H9 (cell line): Measurements from ENCODE around the gene GCNT2. TPM values are rescaled to one million over a fixed set of nuclear protein-coding genes. Genes with fewer than 3 reads are reported as not detected.

Experiments
- DNase-seq: peaks from one replicate; pipeline ENCODE4 v3.0.0-alpha.2; 2017
- H2AFZ ChIP-seq: one replicate; pipeline ENCODE4 v1.6.1; 2013; ENCODE audit warnings: mild to moderate bottlenecking, low read length, control low read depth, moderate library complexity
- H2AK5ac ChIP-seq: 2 replicates; pipeline ENCODE4 v1.6.1; 2013; ENCODE audit warnings: low read length, control low read depth, mixed read lengths; ENCODE audit not compliant: insufficient read length
- H2BK120ac ChIP-seq: one replicate; pipeline ENCODE4 v1.6.1; 2013; ENCODE audit warnings: low read depth, mild to moderate bottlenecking, low read length, control low read depth, inconsistent platforms; ENCODE audit not compliant: poor library complexity, severe bottlenecking
- H2BK12ac ChIP-seq: 2 replicates; pipeline ENCODE4 v1.6.1; 2013; ENCODE audit warnings: low read length, control low read depth, mixed read lengths, low read depth; ENCODE audit not compliant: insufficient read length
- H2BK15ac ChIP-seq: 2 replicates; pipeline ENCODE4 v1.6.1; 2013; ENCODE audit warnings: low read depth, low read length, control low read depth
- H2BK20ac ChIP-seq: one replicate; pipeline ENCODE4 v1.6.1; 2013; ENCODE audit warnings: low read depth, mild to moderate bottlenecking, low read length, control low read depth, inconsistent platforms; ENCODE audit not compliant: poor library complexity, severe bottlenecking
- H2BK5ac ChIP-seq: 2 replicates; pipeline ENCODE4 v1.6.1; 2013; ENCODE audit warnings: low read length, control low read depth, mixed read lengths; ENCODE audit not compliant: insufficient read length
- H3K14ac ChIP-seq: 2 replicates; pipeline ENCODE4 v1.6.1; 2013; ENCODE audit warnings: low read length, control low read depth; ENCODE audit not compliant: insufficient read depth
- H3K18ac ChIP-seq: 2 replicates; pipeline ENCODE4 v1.6.1; 2013; ENCODE audit warnings: low read depth, mild to moderate bottlenecking, mixed read lengths, low read length, control low read depth; ENCODE audit not compliant: insufficient read length
- H3K23ac ChIP-seq: 2 replicates; pipeline ENCODE4 v1.6.1; 2013; ENCODE audit warnings: low read length, control low read depth, mixed read lengths, low read depth; ENCODE audit not compliant: insufficient read length
- H3K23me2 ChIP-seq: 2 replicates; pipeline ENCODE4 v1.6.1; 2013; ENCODE audit warnings: low read depth, mild to moderate bottlenecking, mixed read lengths, low read length, control low read depth; ENCODE audit not compliant: insufficient read length, poor library complexity, severe bottlenecking
- H3K27ac ChIP-seq: 2 replicates; pipeline ENCODE4 v1.5.1; 2013; ENCODE audit warnings: low read length, control low read depth, mixed read lengths, low read depth; ENCODE audit not compliant: insufficient read length
- H3K27me3 ChIP-seq: 2 replicates; pipeline ENCODE4 v1.6.1; 2013; ENCODE audit warnings: low read length, control low read depth, inconsistent platforms; ENCODE audit not compliant: insufficient read depth
- H3K4ac ChIP-seq: 2 replicates; pipeline ENCODE4 v1.6.1; 2013; ENCODE audit warnings: low read depth, mild to moderate bottlenecking, control low read depth, inconsistent platforms, low read length, moderate library complexity
- H3K4me1 ChIP-seq: 2 replicates; pipeline ENCODE4 v1.6.1; 2013; ENCODE audit warnings: low read length, control low read depth, inconsistent platforms; ENCODE audit not compliant: insufficient read depth
- H3K4me2 ChIP-seq: 2 replicates; pipeline ENCODE4 v1.6.1; 2013; ENCODE audit warnings: low read length, control low read depth, mixed read lengths; ENCODE audit not compliant: insufficient read length, insufficient read depth
- H3K56ac ChIP-seq: 2 replicates; pipeline ENCODE4 v1.6.1; 2013; ENCODE audit warnings: low read depth, mild to moderate bottlenecking, mixed read lengths, low read length, control low read depth; ENCODE audit not compliant: insufficient read length
- H3K79me1 ChIP-seq: 2 replicates; pipeline ENCODE4 v1.6.1; 2013; ENCODE audit warnings: low read depth, mild to moderate bottlenecking, moderate library complexity, low read length, control low read depth, inconsistent platforms; ENCODE audit not compliant: insufficient read depth, poor library complexity, severe bottlenecking
- H3K79me2 ChIP-seq: 2 replicates; pipeline ENCODE4 v1.6.1; 2013; ENCODE audit warnings: low read length, control low read depth, inconsistent platforms; ENCODE audit not compliant: insufficient read depth
- H3K9ac ChIP-seq: 2 replicates; pipeline ENCODE4 v1.6.1; 2013; ENCODE audit warnings: low read length, control low read depth, mixed read lengths; ENCODE audit not compliant: insufficient read length; ENCODE audit errors: extremely low read depth
- H3K9me3 ChIP-seq: one replicate; pipeline ENCODE4 v1.6.1; 2013; ENCODE audit warnings: low read depth, low read length, inconsistent platforms; ENCODE audit not compliant: control insufficient read depth
- H3T11ph ChIP-seq: one replicate; pipeline ENCODE4 v1.6.1; 2013; ENCODE audit warnings: mild to moderate bottlenecking, low read length, control low read depth, inconsistent platforms
- H4K20me1 ChIP-seq: one replicate; pipeline ENCODE4 v1.6.1; 2013; ENCODE audit not compliant: control insufficient read depth, insufficient read length, insufficient read depth
- H4K5ac ChIP-seq: 2 replicates; pipeline ENCODE4 v1.6.1; 2013; ENCODE audit warnings: low read depth, mild to moderate bottlenecking, mixed read lengths, low read length, control low read depth; ENCODE audit not compliant: insufficient read length
- H4K8ac ChIP-seq: replicated peaks from 2 replicates; pipeline ENCODE4 v1.6.1; 2013; ENCODE audit warnings: low read length, control low read depth, mixed read lengths, low read depth; ENCODE audit not compliant: insufficient read length
- H4K91ac ChIP-seq: 2 replicates; pipeline ENCODE4 v1.6.1; 2013; ENCODE audit warnings: low read depth, mild to moderate bottlenecking, moderate library complexity, mixed read lengths, low read length, control low read depth; ENCODE audit not compliant: insufficient read length
- H3K27ac Mint-ChIP-seq, 3 experiments: 2 replicates in 2 of 3; 3 replicates in 1 of 3; pipeline ENCODE4 v1.8.0; 2020 to 2021; ENCODE audit warnings: mixed read lengths in 3 of 3, mild to moderate bottlenecking in 1 of 3, moderate library complexity in 1 of 3
- H3K27me3 Mint-ChIP-seq: 2 replicates; pipeline ENCODE4 v1.8.0; 2021; ENCODE audit warnings: low read depth, mild to moderate bottlenecking, moderate library complexity, mixed read lengths
- H3K36me3 Mint-ChIP-seq, 3 experiments: 2 replicates in 2 of 3; 3 replicates in 1 of 3; pipeline ENCODE4 v1.8.0; 2020 to 2021; ENCODE audit warnings: low read depth in 3 of 3, mixed read lengths in 3 of 3; ENCODE audit not compliant: insufficient read depth in 1 of 3
- H3K4me1 Mint-ChIP-seq, 2 experiments: 2 replicates each; pipeline ENCODE4 v1.8.0; 2020; ENCODE audit warnings: mixed read lengths in 2 of 2
- H3K4me3 Mint-ChIP-seq, 2 experiments: 2 replicates in 1 of 2; 3 replicates in 1 of 2; pipeline ENCODE4 v1.8.0; 2020 to 2021; ENCODE audit warnings: mild to moderate bottlenecking in 2 of 2, mixed read lengths in 2 of 2, moderate library complexity in 1 of 2
- H3K9me3 Mint-ChIP-seq, 2 experiments: 2 replicates in 1 of 2; 3 replicates in 1 of 2; pipeline ENCODE4 v1.8.0; 2020; ENCODE audit warnings: mild to moderate bottlenecking in 2 of 2, mixed read lengths in 2 of 2, moderate library complexity in 1 of 2
- WGBS: extraction: QIAGEN DNeasy Blood & Tissue Kit; methylation state at CpG from one replicate; pipeline ENCODE4 v1.1.7; 2013; ENCODE audit warnings: missing lambda C conversion rate, low lambda C conversion rate, mixed read lengths; ENCODE audit not compliant: insufficient read length; ENCODE audit errors: extremely low coverage; 5-methylcytosine and 5-hydroxymethylcytosine counted together
- total RNA-seq: library from RNA; stranded (reverse); gene quantifications from 2 replicates; pipeline ENCODE4 v1.2.1, GENCODE V29; 2021
- TF ChIP-seq, protein P1 (sequence below): fragments of 200-600 bp; sonication (generic); conservative IDR thresholded peaks from 3 replicates; pipeline ENCODE4 v1.8.0; 2021; ENCODE audit warnings: antibody characterized with exemption, mild to moderate bottlenecking

Gene GCNT2
- total RNA-seq, 1 experiment from 2014 or later: 41.7 TPM

DNA sequence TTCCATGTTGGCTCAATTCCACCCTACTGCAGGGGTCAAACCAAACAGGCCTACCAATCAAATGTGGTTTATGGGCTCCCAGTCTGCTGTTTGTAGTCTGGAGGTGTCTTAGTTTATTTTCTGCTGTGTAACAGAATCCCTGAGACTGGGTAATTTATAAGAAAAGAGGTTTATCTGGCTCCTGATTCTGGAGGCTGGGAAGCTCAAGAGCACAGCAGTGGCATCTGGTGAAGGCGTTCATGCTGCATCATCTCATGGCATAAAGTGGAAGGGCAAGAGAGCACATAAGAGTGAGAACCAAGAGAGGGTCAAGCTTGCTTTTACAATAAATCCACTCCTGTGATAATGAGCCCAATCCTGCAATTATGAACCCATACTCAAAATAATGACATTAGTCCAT, 87.9 kb downstream of the GCNT2 start:
- TF ChIP-seq, protein P1, sequence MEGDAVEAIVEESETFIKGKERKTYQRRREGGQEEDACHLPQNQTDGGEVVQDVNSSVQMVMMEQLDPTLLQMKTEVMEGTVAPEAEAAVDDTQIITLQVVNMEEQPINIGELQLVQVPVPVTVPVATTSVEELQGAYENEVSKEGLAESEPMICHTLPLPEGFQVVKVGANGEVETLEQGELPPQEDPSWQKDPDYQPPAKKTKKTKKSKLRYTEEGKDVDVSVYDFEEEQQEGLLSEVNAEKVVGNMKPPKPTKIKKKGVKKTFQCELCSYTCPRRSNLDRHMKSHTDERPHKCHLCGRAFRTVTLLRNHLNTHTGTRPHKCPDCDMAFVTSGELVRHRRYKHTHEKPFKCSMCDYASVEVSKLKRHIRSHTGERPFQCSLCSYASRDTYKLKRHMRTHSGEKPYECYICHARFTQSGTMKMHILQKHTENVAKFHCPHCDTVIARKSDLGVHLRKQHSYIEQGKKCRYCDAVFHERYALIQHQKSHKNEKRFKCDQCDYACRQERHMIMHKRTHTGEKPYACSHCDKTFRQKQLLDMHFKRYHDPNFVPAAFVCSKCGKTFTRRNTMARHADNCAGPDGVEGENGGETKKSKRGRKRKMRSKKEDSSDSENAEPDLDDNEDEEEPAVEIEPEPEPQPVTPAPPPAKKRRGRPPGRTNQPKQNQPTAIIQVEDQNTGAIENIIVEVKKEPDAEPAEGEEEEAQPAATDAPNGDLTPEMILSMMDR: no peak
- H2BK12ac ChIP-seq: no peak overlapping the region
- H3K4me2 ChIP-seq: no peak overlapping the region
- DNase-seq: no peak
- no peak overlapping the region for H3K18ac ChIP-seq
- H4K91ac ChIP-seq: no peak overlapping the region
- Mint-ChIP-seq H3K27me3 (no peaks in the 10 kb centered on the region), H3K4me3 (no peak overlapping the region), H3K36me3 (peaks cover 27 to 33% (median 31%) of the 10 kb centered on the region in 3 experiments), H3K9me3 (peaks cover 7 to 8% of the 10 kb centered on the region in 2 experiments; a peak in 4 of 5 replicates), H3K4me1 (peaks cover 18 to 33% of the 10 kb centered on the region in 2 experiments), H3K27ac (no peak overlapping the region)
- H2AK5ac ChIP-seq: no peak overlapping the region
- no CpG with 5 or more reads among the region's 1 CpG for WGBS
- H2AFZ ChIP-seq: no peak overlapping the region
- no peak overlapping the region for H4K5ac ChIP-seq
- H3K23me2 ChIP-seq: no peaks in the 10 kb centered on the region
- H2BK5ac ChIP-seq: no peak overlapping the region
- H3K23ac ChIP-seq: no peak overlapping the region
- no peaks in the 10 kb centered on the region for H4K20me1 ChIP-seq
- H3T11ph ChIP-seq: no peak overlapping the region
- H3K79me2 ChIP-seq: peaks cover 20% of the 10 kb centered on the region; the same call in 1 of the 2 replicates
- H3K27ac ChIP-seq: no peak overlapping the region
- no peak overlapping the region for H2BK120ac ChIP-seq
- H4K8ac ChIP-seq: no peak overlapping the region
- H3K14ac ChIP-seq: no peak overlapping the region
- H3K56ac ChIP-seq: no peak overlapping the region
- H3K9ac ChIP-seq: no peak overlapping the region
- no peaks in the 10 kb centered on the region for H3K9me3 ChIP-seq
- H2BK15ac ChIP-seq: no peak overlapping the region
- peaks cover 6% of the 10 kb centered on the region for H3K79me1 ChIP-seq
- peaks cover 3% of the 10 kb centered on the region; the same call in 1 of the 2 replicates for H3K4me1 ChIP-seq
- no peak overlapping the region for H3K4ac ChIP-seq
- no peak overlapping the region for H2BK20ac ChIP-seq
- H3K27me3 ChIP-seq: no peaks in the 10 kb centered on the region
